Upper lobe of left lung (tissue), 4 donors: ENCODE results near the gene KCNT1.

Experiments
- POLR2A ChIP-seq, 4 donors: fragments of 450-650 bp; IDR thresholded peaks; one replicate each; pipeline ENCODE4 v1.5.1; 2016 to 2017; ENCODE audit warnings: antibody characterized with exemption in 4 of 4, mild to moderate bottlenecking in 2 of 4
- TF ChIP-seq, protein P1 (sequence below), 6 experiments: fragments of 450-650 bp in 4 of 6; fragments of 200-600 bp in 2 of 6; sonication (generic) in 2 of 6; IDR thresholded peaks; one replicate each; pipeline ENCODE4 v1.5.1; 2016 to 2019; ENCODE audit warnings: antibody characterized with exemption in 6 of 6

DNA sequence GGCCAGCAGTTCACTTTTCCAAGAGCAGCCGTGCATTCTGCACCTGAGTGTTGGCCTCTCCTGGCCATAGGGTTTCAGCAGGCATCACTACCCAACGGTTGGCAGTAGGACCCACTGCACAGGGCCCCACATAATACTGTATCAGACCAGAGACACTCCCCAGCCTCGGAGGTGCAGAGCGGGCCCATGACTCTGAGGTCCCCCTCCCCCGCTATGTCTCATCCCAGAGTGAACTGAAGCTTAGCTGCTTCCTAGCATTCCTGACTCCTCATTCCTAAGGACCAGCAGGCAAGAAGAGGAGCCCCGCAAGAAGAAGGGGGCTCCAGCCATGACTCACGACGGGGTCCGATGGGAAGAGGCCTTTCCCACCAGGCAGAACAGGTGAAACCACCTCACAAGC lies 138.1 kb downstream of the KCNT1 start:
- TF ChIP-seq, protein P1, sequence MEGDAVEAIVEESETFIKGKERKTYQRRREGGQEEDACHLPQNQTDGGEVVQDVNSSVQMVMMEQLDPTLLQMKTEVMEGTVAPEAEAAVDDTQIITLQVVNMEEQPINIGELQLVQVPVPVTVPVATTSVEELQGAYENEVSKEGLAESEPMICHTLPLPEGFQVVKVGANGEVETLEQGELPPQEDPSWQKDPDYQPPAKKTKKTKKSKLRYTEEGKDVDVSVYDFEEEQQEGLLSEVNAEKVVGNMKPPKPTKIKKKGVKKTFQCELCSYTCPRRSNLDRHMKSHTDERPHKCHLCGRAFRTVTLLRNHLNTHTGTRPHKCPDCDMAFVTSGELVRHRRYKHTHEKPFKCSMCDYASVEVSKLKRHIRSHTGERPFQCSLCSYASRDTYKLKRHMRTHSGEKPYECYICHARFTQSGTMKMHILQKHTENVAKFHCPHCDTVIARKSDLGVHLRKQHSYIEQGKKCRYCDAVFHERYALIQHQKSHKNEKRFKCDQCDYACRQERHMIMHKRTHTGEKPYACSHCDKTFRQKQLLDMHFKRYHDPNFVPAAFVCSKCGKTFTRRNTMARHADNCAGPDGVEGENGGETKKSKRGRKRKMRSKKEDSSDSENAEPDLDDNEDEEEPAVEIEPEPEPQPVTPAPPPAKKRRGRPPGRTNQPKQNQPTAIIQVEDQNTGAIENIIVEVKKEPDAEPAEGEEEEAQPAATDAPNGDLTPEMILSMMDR (IDR thresholded peaks at IDR 0.05), result no peak
- TF ChIP-seq POLR2A (IDR thresholded peaks at IDR 0.05), result no peak
